Stimulated activated naive CD8-positive, alpha-beta T cell treated with anti-CD3 and anti-CD28 coated beads, Interleukin-15, Interleukin-2, amounts not matched to agents 100 U/mL and 50 U/mL, for 24 hours (primary cell): ENCODE data around the gene SIRT2.
"Not testable (repeated sequence)": the region's sequence is repeated elsewhere in the genome, so short reads cannot be mapped to it uniquely, and the experiment has no call there.

Experiments
- ATAC-seq: fragments of 150-1000 bp; cut with Tn5 transposase; one replicate; pipeline ENCODE4 v1.10.0; 2021
- DNase-seq: peaks from one replicate; pipeline ENCODE4 v3.0.0; 2021

The SIRT2 gene

GRCh38 chr19:38894968-38895367, 4.5 kb downstream of the SIRT2 start:
- ATAC-seq: no peak

GRCh38 chr19:38893341-38893771, 6.1 kb downstream of the SIRT2 start:
- no peak for DNase-seq
- no peak for ATAC-seq

More at GRCh38 chr19:38894968-38895367, 4.5 kb downstream of the SIRT2 start:
- no peak for DNase-seq

- no peak for ATAC-seq
- DNase-seq: no peak
These were observed 6.6 kb downstream of the SIRT2 start for GRCh38 chr19:38892841-38893240.

GRCh38 chr19:38891771-38892170, 7.6 kb downstream of the SIRT2 start:
- DNase-seq (no peak), ATAC-seq (no peak)

GRCh38 chr19:38890686-38891085, 8.7 kb downstream of the SIRT2 start:
- ATAC-seq (no peak), DNase-seq (no peak)

GRCh38 chr19:38889803-38890202, 9.6 kb downstream of the SIRT2 start:
- ATAC-seq (no peak), DNase-seq (no peak)

GRCh38 chr19:38888876-38889275, 10.5 kb downstream of the SIRT2 start:
- no peak for DNase-seq

GRCh38 chr19:38884691-38885090, 14.7 kb downstream of the SIRT2 start:
- not testable (repeated sequence) for DNase-seq, ATAC-seq

More at GRCh38 chr19:38888876-38889275, 10.5 kb downstream of the SIRT2 start:
- no peak for ATAC-seq

- ATAC-seq: no peak
These were observed 16.1 kb downstream of the SIRT2 start for GRCh38 chr19:38883286-38883685.

GRCh38 chr19:38880882-38881609, 18.4 kb downstream of the SIRT2 start:
- ATAC-seq: no peak

More at GRCh38 chr19:38883286-38883685, 16.1 kb downstream of the SIRT2 start:
- no peak for DNase-seq

GRCh38 chr19:38880076-38880881, 19.1 kb downstream of the SIRT2 start:
- DNase-seq (no peak), ATAC-seq (no peak)

More at GRCh38 chr19:38880882-38881609, 18.4 kb downstream of the SIRT2 start:
- no peak for DNase-seq

- DNase-seq: no peak
- no peak for ATAC-seq
These were observed 20.0 kb downstream of the SIRT2 start for GRCh38 chr19:38879400-38879751.

GRCh38 chr19:38878575-38879399, 20.6 kb downstream of the SIRT2 start:
- DNase-seq (no peak), ATAC-seq (no peak)

GRCh38 chr19:38877781-38878574, 21.4 kb downstream of the SIRT2 start, which contains the start of gene RINL:
Gene RINL (minus strand): TSS chr19:38878275. CDS start chr19:38876742, 1,533 bp downstream.
- ATAC-seq: peak; percentile 87
- DNase-seq: peak; percentile 73

- ATAC-seq (no peak), DNase-seq (no peak)
These were observed 23.6 kb downstream of the SIRT2 start for GRCh38 chr19:38875656-38876395.

GRCh38 chr19:38873400-38873799, 26.0 kb downstream of the SIRT2 start:
- ATAC-seq, DNase-seq: not testable (repeated sequence)

- ATAC-seq: no peak
- no peak for DNase-seq
These were observed 28.8 kb downstream of the SIRT2 start for GRCh38 chr19:38870612-38871011.

- DNase-seq (peak; percentile 96), ATAC-seq (peak; percentile 91)
These were observed 29.4 kb downstream of the SIRT2 start for GRCh38 chr19:38869836-38870607.

GRCh38 chr19:38869160-38869835, 30.1 kb downstream of the SIRT2 start:
- DNase-seq (peak; percentile 64), ATAC-seq (peak; percentile 14)
